ENCODE measurements around the gene PKD2.

DNA sequence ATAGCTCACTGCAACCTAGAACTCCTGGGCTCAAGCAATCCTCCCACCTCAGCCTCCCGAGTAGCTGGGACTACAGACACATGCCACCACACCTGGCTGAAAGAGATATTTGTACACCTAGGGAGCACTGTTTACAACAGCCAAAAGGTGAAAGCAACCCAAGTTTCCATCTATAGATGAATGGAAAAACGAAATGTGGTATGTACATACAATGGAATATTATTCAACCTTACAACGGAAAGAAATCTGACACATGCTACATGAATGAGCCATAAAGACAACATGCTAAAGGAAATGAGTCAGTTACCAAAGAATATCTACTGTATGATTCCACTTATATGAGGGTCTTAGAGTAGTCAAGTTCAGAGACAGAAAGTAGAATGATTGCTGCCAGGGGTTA, 98.8 kb downstream of the PKD2 start:
- TF ChIP-seq, protein P1, sequence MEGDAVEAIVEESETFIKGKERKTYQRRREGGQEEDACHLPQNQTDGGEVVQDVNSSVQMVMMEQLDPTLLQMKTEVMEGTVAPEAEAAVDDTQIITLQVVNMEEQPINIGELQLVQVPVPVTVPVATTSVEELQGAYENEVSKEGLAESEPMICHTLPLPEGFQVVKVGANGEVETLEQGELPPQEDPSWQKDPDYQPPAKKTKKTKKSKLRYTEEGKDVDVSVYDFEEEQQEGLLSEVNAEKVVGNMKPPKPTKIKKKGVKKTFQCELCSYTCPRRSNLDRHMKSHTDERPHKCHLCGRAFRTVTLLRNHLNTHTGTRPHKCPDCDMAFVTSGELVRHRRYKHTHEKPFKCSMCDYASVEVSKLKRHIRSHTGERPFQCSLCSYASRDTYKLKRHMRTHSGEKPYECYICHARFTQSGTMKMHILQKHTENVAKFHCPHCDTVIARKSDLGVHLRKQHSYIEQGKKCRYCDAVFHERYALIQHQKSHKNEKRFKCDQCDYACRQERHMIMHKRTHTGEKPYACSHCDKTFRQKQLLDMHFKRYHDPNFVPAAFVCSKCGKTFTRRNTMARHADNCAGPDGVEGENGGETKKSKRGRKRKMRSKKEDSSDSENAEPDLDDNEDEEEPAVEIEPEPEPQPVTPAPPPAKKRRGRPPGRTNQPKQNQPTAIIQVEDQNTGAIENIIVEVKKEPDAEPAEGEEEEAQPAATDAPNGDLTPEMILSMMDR (conservative IDR thresholded peaks at IDR 0.05; ENCODE audit: low read length): no peak
- TF ChIP-seq EZH2phosphoT487 (IDR thresholded peaks at IDR 0.05; ENCODE audit: borderline replicate concordance, low read depth, low read length): no peak

All from OCI-LY7 (cell line).